Measurements from ENCODE around the gene CDON.
A peak's percentile ranks its signal among the peaks of the same experiment; 100 is the strongest.

CDON gene, protein sequence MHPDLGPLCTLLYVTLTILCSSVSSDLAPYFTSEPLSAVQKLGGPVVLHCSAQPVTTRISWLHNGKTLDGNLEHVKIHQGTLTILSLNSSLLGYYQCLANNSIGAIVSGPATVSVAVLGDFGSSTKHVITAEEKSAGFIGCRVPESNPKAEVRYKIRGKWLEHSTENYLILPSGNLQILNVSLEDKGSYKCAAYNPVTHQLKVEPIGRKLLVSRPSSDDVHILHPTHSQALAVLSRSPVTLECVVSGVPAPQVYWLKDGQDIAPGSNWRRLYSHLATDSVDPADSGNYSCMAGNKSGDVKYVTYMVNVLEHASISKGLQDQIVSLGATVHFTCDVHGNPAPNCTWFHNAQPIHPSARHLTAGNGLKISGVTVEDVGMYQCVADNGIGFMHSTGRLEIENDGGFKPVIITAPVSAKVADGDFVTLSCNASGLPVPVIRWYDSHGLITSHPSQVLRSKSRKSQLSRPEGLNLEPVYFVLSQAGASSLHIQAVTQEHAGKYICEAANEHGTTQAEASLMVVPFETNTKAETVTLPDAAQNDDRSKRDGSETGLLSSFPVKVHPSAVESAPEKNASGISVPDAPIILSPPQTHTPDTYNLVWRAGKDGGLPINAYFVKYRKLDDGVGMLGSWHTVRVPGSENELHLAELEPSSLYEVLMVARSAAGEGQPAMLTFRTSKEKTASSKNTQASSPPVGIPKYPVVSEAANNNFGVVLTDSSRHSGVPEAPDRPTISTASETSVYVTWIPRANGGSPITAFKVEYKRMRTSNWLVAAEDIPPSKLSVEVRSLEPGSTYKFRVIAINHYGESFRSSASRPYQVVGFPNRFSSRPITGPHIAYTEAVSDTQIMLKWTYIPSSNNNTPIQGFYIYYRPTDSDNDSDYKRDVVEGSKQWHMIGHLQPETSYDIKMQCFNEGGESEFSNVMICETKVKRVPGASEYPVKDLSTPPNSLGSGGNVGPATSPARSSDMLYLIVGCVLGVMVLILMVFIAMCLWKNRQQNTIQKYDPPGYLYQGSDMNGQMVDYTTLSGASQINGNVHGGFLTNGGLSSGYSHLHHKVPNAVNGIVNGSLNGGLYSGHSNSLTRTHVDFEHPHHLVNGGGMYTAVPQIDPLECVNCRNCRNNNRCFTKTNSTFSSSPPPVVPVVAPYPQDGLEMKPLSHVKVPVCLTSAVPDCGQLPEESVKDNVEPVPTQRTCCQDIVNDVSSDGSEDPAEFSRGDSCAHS (N-terminal part only)

DNA sequence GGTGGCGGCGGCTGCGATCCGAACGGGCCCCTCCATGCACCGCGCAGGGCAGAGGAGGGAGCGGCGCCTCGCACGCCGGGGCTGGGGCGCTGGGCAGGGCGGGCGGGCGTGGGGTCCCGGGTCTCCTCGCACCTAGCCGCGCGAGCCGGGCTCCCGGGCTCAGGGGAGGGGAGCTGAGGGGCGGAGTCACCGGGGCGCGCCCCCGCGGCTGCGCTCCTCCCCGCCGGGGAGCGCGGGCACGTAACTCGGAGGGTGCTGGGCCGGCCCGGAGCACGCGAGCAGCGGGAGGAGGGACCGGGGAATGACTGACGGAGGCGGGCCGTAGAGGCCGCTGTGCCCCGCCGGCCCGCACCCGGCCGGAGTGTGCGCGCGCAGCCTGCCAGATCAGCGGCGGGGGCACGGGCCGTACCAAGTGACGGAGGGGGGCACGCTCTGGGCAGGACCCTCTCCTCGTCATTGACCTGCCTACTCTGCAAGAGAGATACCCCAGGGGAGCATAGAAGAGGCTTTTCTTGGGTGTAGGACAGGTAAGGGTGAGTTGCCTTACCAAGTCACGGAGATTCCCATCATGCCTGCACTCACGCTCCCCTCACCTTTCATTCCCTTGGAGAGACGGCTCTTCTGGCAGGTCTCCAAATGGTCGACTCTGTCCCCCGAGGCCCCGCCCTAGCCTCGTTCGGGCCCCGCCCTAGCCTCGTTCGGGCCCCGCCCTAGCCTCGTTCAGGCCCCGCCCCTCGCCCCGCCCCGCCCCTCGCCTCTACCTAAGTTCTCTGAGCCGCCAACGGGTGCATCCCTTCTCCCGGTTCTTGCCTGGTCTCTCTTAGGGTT lies at the start of gene CDON:
Gene CDON (minus strand): TSS at position 188 of the 828 bp plus-strand sequence. CDS start 39,390 bp downstream, outside the sequence.
- peak; percentile 83 to 90 for DNase-seq

DNA sequence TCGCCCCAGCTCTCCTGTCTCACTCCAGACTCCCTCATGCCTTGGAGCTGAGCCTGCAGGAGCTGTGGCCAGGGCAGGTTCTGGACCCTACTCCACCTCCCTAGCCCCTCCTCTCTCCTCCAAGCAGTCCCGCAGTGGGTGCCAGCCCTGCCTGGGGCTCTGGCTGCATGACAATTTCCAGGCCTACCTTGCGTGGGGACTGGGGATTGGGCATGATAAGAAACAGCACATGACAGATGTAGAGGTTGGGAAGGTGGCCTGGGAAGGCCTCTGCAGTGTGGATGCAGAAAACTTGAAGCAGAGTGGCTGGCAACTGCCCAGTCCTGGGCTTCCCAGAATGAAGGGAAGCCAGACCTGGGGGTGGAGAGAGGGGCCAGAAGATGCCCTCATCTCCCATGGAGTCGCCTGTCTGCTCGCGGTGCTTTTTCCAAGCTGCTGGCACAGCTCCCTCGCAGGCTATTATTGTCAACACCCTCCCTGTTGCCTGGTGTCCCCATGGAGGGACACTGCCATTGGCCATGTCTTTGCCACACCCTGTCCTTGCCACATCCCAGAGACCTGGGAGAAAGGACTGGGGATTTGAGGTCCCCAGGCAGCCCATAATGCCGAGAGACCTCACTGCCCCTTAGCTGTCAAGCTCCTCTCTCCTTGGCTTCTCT lies 48.9 kb upstream of the CDON start:
- DNase-seq: no peak

DNA sequence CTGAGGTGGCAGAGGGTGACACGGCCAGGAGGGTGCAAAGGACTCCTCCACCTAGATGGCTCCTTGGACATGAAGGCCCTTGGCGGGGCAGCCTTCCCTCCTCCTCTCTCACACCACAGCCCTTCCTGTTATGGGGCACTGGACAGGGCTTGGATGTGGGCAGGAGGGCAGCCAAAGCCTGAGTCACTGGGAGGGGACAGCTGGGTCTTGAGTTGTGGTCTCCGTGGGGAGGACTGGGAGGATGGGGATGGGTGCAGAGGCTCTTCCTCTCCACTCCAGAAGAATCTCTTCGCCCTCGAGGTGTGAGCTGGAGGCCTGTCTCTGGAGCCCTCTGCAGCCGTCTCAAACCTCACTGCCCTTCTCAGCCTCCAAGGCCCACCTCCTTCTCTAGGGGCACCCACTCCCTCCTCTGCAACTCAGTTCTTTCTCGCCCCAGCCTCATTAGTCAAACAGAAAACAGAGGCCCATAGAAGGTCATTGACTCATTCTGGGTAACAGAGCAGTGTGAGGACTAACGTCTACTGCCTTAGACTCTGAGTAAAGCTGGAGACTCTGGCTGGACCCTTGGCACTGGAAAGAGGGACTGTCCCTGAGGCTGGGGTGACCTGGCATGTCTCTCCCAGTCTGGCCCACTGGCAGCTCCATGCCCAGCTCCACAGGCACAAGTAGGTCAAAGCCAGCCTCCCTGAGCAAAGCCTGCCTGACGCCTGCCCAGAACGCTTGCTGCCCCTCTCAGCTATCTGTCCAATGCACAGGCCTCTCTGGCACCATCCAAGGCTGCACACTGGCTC lies 47.5 kb upstream of the CDON start:
- DNase-seq: no peak

DNA sequence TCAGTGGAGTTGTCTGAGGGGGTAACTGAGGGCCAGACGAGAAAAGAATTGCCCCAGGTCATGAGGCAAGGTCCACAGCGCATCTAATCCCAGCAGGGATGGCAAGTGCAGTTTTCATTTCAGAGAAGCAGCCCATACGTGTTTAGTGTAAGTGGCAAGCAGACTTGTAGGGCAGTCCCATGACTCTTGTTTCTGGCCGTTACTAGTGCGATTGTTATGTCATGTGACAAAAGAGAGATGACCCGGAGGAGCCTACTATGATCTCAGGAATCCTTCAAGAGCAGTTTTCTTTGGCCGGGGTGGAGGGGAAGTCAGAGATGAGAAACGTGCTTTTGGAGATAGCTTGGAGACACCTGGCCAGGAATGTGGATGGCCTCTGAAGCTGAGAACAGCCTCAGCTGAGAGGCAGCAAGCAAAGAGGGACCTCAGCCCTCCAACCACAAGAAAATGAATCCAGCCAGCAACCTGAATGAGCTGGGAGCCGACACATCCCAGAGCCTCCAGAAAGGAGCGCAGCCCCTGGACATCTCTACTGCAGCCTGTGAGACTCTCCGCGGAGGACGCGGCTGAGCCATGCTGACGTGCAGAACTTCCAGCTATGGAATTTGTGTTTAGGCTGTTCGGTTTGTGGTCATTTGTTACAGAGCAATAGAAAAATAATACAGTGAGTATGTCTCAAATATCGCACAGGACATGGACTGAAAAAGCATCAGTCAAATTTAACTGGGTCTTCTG lies 44.1 kb upstream of the CDON start:
- no peak for DNase-seq

DNA sequence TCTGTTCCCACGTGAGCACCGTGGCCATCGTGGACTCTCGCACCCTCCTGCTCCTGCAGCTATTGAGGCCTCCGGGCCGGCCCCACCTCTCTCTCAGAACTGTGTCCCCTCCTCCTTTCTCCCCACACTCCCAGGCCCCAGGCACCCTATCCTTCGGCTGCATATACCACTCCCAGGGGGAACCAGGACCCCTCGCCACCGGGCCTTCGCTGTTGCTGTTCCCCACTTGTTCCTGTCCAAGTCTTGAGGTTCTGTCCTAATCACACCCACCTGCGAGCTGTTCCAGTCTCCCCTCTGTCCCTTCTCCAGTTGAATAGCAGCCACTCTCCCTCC lies 43.0 kb upstream of the CDON start:
- DNase-seq: no peak

DNA sequence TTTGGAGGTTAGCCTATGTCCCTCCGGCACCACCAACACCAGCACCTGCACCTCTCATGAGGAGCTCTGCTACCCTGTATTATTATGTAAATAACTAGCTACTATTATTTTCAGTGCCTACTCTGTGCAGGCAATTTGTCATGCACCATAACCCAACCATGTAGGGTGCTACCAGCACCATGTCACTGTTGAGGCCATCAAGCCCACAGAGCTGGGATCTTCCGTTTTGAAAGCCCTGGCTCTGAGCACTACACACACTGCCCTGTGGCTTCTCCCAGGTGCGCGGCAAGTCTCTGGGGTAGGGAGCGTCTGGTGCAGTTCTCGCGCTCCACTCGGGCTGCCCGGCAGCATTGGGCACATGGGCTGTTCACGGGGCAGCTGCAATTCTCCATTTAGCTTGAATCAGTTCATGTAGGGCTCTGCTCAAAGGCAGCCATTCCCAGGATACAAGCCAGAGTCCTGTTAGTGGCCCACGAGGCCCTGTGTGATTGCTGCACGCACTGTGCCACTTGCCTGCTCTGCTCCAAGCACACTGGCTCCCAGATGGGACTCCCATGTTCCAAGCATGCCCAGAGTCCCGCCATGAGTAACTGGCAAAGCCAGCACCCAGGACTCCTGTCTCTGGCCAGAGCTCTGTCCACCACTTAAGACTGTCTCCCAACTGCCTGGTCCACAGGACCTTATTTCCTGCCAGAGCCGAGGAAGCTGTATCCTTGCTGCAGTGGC lies 42.5 kb upstream of the CDON start:
- DNase-seq: no peak

DNA sequence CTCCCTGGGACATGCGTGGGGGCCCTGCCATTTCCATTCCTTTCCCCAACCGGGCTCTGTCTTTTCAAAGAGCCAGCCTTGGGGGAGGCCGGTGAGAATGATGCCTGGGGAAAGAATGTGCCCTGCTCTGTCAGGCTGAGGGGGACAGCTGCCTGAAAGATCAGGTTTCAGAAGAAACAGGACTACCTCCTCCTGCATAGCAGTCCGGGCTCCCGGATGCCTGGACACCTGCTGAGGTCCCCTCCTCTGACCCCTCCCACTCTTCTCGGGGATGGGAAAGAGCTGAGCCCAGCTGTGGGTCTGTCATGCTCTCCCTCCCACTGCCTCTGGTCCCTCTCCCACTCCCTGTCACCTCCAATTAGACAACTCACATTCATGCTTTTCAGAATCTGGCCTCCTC lies 41.8 kb upstream of the CDON start:
- no peak for DNase-seq

DNA sequence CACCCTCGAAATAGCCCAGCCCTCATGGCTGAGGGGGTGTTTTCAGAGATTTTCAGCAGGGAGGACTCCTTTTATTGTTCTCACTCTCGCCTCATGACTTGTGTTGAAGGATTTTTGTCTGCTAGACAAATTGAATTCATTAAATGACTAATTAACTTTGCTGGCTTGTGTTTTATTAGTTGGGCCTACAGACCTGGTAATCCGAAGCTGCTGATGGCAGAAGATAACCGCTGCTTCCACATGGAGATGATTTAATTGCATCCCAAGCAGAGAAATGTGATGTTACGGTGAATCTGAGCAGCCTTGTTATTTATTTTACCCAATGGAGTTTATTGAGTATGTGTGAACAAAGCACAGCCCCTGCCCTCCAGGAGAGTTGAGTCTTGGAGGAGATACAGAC lies 40.5 kb upstream of the CDON start:
- no peak for DNase-seq

DNA sequence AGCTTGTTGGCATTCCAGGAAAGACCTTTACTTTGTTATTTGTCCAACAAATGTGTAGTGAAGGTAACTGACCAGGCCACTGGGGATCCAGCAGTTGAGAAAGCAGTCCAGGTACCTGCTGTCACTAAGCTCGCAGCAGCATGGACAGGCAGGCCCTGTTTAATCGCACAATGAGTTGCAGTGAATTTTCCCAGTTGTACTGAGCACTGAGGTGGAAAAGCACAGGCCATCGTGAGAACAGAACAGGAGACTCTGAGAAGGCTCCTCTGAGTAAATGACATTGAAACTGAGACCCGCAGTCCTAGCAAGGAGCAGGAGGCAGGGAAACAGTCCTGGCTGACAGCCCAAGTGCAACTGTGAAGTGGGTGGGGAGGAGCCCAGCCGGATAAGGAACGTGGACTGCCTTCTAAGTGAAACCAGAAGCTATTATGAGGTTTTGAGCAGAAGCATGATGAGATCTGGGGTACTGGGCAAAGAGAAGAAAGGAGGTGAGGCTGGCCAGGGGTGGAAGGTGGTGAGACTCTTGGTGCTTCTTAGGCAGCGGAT lies 39.8 kb upstream of the CDON start:
- DNase-seq: no peak

DNA sequence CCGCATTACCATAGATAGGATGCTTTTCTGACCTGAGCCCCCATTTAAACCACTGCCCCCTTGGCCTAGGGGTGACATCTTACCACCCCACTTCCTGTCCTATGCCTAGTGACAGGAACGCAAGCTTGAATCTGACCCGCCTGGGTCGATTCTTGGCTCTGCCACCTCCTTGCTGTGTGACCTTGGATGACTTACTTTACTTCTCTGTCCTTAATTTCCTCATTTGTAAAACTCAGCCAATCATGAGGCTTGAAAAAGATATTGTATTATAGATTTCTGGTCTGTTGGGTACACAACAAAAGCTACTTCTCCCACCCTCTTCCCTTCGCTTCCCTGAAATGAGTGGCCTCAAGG lies 39.2 kb upstream of the CDON start:
- no peak for DNase-seq

DNA sequence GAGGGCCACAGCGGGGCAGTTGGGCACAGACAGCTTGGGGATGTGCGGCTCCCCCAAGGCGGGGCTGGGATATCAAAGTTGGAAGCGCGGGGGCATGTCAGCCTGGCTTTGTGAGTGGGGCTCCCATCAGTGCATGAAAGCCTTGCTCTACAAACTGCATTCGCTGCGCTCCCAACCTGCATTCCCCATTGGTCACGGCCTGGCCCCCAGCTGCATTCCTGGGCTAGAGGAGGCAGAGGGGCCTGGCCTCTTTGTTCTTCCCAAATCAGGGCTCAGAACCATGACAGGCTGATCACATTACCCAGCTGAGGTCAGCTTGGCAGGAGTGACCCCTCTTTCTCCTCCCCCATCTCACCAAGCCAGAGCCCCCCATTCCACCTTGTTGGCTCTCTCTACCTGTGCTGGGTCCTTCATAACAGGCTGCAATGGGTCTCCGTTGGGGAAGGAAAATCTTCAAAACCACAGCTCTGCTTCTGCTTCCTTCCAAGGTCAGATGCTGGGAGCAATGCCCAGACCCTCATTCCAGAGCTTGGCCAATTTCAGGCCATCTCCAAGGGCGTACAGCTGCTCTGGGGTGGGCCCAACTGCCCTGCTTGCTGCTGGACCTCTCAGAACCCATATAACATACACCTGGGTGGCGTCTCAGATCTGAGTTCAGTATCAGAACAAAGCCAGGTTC lies 38.7 kb upstream of the CDON start:
- DNase-seq: no peak

DNA sequence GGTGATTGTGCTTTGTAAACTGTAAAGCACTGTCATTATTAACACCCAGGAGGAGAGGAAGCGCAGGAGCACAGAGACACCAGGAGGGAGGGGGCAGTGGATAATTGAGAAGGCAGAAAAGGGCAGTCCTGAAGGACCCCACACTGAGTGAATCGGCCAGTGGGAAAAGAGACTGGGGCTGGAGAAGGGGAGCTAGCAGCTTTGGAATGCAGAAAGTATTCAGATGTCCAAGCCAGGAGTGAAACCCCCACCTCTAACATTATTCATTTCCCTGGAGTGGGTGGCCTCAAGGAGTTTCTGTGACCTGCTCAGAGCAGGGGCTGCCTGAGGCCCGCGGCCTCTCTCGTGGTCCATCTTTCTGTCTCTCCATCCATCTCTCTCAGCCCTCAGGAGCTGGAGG lies 38.0 kb upstream of the CDON start:
- no peak for DNase-seq

DNA sequence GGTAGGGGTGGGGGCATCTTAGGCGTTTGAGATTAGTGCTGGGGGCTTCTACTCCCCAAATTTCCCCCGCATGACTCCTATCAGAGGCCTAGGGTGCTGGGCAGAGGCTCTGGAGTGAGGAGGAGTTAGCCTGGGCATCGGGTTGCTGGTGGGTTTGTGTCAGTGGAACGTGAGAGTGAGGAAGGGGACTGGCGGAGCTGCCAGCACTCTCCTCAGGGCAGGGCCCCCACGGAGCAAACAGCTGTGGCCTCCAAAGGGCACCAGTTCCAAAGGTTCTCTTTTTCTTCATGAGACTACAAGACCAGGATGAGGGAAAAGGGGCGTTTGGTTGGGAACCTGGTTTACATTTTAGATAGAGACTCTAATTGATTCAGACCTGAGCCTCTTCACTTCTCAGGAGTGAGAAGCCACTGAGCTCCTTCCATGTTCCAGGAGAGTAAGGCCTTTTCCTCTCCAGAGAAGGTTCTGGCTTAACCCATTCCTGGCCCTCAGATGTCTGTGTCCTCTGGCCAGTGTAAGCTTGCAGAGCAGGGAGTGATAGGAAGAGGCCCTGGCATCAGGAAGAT lies 35.6 kb upstream of the CDON start:
- no peak for DNase-seq

DNA sequence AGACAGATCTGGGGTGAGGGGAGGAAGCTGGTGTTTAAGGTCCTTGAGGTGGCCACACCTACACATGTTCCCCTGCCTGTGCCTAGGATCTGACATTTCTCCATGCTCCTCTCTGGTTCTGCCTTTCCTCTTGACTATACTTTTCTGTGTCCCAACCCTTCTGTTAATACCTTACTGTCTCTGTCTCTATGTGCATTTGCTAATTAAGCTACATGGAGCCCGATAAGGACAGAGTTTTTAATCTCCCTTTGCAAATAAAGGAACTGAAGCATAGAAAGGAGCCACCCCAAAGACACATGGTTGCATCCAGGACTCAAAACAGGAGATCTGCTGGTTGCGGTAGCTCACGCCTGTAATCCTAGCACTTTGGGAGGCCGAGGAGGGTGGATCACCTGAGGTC lies 33.1 kb upstream of the CDON start:
- DNase-seq: no peak

DNA sequence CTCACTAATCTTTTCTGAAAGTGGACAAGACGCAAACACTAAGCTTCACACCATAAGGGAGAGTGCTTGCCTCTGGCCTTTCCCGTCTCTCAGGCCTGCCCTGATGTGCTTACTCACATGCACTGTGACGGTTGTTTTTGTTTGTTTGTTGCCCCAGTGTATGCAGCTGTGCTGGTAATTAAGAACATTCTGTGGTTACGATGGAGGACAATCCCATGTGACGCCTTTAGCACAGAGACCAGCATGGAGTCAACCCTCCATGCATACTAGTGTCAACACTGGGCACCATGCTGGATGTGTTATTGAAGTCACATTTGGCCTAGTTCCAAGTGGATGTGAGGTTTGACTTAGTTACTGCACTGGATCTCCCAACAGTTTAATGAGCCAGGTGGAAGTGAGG lies 27.8 kb upstream of the CDON start:
- no peak for DNase-seq

DNA sequence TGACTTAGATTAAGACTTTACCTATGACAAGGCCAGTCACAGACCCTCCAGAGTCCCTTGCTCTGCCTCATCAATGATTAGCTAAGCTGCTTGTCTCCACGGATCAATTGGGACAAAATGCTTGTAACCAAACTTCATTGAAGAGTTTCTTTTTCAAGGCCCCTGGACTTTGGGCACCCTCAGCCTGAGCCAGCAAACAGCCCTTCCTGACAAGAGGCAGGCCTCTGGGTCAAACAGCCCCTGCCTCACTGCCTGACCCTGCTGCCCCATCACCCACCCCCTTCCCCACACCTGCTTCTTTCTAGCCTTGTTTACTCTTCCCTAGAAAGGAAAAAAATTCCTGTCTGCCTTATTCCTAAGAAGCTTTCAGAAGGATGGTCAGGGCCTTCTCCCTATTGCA lies 26.3 kb upstream of the CDON start:
- no peak for DNase-seq

DNA sequence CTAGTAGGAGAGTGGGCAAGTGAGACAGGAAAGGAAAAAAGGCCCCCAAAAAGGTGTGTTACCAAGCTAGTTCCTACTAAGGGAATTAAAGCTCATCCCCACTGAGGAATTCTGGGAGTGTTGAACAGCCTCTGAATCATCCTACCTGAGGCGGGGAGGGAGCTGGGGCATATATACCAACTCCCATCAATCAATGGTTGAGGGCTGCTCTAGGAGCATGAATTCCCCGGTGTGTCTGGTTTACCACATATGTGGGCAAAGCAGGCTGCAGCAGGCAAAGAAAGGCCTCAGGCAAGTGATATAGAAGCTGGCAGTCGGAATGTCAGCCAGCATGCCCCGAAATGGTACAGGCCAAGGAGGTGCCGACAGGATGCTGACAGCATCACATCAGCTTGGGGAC lies 23.6 kb upstream of the CDON start:
- DNase-seq: no peak

DNA sequence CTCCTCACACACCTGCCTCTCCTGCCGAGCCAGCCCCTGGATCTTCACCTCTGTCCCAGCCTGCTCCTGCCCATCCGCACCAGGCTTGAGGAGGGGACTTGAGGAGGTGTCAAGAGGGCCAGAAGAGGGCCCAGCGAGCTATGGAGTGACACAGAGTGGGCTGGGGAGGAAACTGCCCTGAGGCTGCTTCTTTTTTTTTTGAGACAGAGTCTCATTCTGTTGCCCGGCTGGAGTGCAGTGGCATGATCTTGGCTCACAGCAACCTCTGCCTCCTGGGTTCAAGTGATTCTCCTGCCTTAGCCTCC lies 21.9 kb upstream of the CDON start:
- DNase-seq: no peak

Data from hippocampal formation (tissue), 2 donors.